ENCODE results near the gene CADPS. TPM values are rescaled to one million over a fixed set of nuclear protein-coding genes. Genes with fewer than 3 reads are reported as not detected.
A peak's percentile ranks its signal among the peaks of the same experiment; 100 is the strongest.

Gene CADPS
- total and polyA plus RNA-seq, 2 of the 4 experiments (the other 2 are of a cell fraction) = not detected

DNA sequence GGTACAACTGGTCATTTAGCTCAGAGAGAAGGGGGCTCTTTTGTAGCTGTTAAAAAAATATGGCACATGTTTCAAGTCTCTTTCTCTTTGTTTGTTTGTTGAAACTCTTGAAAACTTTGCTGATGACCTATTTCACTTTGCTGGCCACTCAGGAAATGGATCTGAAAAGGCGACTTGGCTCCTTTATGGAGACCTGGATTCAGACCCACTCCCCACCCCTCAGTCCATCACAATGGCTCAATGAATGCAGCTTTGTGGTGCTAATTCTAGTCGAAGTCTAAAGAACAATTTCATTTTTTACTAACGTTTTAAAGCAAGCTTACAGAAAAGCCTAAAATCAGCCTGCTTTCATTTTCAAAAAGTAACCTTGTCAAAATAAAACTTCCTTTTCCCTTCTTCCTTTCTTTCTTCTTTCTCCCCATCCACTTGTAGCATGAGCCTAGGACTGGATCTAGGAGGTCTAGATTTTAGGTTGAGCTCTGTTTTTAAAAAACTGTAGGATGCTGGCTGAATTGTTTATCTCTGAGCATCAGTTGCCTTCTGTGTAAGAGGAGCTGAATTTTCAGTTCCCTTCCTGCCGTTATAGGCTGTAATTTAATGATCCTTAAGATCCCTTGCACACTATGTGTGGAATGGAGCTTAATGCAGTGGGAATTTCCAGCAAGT lies 336.4 kb downstream of the CADPS start:
- in situ Hi-C loops (cut with MboI; ENCODE audit: low sequenced_read_pairs) = no loop called here
- dilution Hi-C loops (cut with HindIII; ENCODE audit: low sequenced_read_pairs, unreplicated experiment) = no loop called here
- no peak overlapping the region for H3K27ac ChIP-seq (ENCODE audit: insufficient read depth, low read length)
- H2AK5ac ChIP-seq (ENCODE audit: low read depth, low read length) = no peak overlapping the region
- BruUV-seq (replicated peaks) = no TSS peak
- POLR2A ChIA-PET (ENCODE audit: unreplicated experiment) = no interaction called here
- no peaks in the 10 kb centered on the region for H4K20me1 ChIP-seq (ENCODE audit: insufficient read depth, low read length)
- H3K9me3 ChIP-seq (ENCODE audit: control insufficient read depth, insufficient read depth, low read length) = no peaks in the 10 kb centered on the region
- WGBS, 2 experiments (ENCODE audit: extremely low coverage in 2 of 2, insufficient read length in 1 of 2) = 20% methylated on average over 2 of the region's 4 CpGs; no CpG with 5 or more reads in 1 of the 2 experiments
- H3K4me3 ChIP-seq (ENCODE audit: insufficient read depth, low read depth, low read length) = no peak overlapping the region
- CTCF ChIA-PET = no interaction called here
- H2BK5ac ChIP-seq (ENCODE audit: low read depth, low read length, poor library complexity, severe bottlenecking) = no peak overlapping the region
- H3K14ac ChIP-seq (replicated peaks; ENCODE audit: low read depth, low read length) = no peak overlapping the region
- DNase-seq (no peak), ATAC-seq (ENCODE audit: low read depth) (no peak)
- no peaks in the 10 kb centered on the region for H3K79me1 ChIP-seq (ENCODE audit: low read depth in 1 of 2, low read length in 2 of 2)
- H2BK120ac ChIP-seq (ENCODE audit: low read depth, low read length) = no peak overlapping the region
- H3K4me2 ChIP-seq (ENCODE audit: low read depth, low read length) = 0 out of 2 replicates have a peak overlapping the region, but pooled peaks have one; percentile 45
- no peak overlapping the region for H3K9ac ChIP-seq (ENCODE audit: low read depth, low read length)
- H3K4me1 ChIP-seq (ENCODE audit: control insufficient read depth, insufficient read depth, low read length) = no peaks in the 10 kb centered on the region
- no peak overlapping the region for H2AK9ac ChIP-seq (replicated peaks; ENCODE audit: low read depth, low read length, poor library complexity)
- H3K36me3 ChIP-seq (ENCODE audit: control insufficient read depth, insufficient read depth, low read length) = no peaks in the 10 kb centered on the region
- no peak overlapping the region for H3K23ac ChIP-seq (ENCODE audit: low read depth, low read length)
- intact Hi-C loops (cut with micrococcal nuclease) = no loop called here
- H3K27me3 ChIP-seq (ENCODE audit: control insufficient read depth, insufficient read depth, low read length) = peaks cover 4% of the 10 kb centered on the region; the same call in 1 of the 2 replicates
- TF ChIP-seq CHD1 (IDR thresholded peaks at IDR 0.05; ENCODE audit: low read depth, low read length) (no peak), CEBPB (IDR thresholded peaks at IDR 0.05; ENCODE audit: low read depth, low read length) (no peak), BHLHE40 (IDR thresholded peaks at IDR 0.05; ENCODE audit: low read depth, low read length) (no peak), FOS (IDR thresholded peaks at IDR 0.05; ENCODE audit: low read depth, low read length) (no peak), SMC3 (IDR thresholded peaks at IDR 0.05; ENCODE audit: low read depth, low read length) (no peak), POLR2A (IDR thresholded peaks at IDR 0.05; ENCODE audit: low read depth, low read length) (no peak), RFX5 (IDR thresholded peaks at IDR 0.05; ENCODE audit: low read depth, low read length) (no peak), MAFK (IDR thresholded peaks at IDR 0.05; ENCODE audit: low read depth, low read length) (no peak), RAD21 (IDR thresholded peaks at IDR 0.05; ENCODE audit: low read length) (no peak), MAZ (IDR thresholded peaks at IDR 0.05; ENCODE audit: borderline replicate concordance, low read depth, low read length) (no peak), NFE2L2 (IDR thresholded peaks at IDR 0.05; ENCODE audit: low read depth, low read length) (no peak)
- TF ChIP-seq, protein P1, sequence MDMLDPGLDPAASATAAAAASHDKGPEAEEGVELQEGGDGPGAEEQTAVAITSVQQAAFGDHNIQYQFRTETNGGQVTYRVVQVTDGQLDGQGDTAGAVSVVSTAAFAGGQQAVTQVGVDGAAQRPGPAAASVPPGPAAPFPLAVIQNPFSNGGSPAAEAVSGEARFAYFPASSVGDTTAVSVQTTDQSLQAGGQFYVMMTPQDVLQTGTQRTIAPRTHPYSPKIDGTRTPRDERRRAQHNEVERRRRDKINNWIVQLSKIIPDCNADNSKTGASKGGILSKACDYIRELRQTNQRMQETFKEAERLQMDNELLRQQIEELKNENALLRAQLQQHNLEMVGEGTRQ (IDR thresholded peaks at IDR 0.05; ENCODE audit: low read depth, low read length) = no peak
- TF ChIP-seq, protein P2, sequence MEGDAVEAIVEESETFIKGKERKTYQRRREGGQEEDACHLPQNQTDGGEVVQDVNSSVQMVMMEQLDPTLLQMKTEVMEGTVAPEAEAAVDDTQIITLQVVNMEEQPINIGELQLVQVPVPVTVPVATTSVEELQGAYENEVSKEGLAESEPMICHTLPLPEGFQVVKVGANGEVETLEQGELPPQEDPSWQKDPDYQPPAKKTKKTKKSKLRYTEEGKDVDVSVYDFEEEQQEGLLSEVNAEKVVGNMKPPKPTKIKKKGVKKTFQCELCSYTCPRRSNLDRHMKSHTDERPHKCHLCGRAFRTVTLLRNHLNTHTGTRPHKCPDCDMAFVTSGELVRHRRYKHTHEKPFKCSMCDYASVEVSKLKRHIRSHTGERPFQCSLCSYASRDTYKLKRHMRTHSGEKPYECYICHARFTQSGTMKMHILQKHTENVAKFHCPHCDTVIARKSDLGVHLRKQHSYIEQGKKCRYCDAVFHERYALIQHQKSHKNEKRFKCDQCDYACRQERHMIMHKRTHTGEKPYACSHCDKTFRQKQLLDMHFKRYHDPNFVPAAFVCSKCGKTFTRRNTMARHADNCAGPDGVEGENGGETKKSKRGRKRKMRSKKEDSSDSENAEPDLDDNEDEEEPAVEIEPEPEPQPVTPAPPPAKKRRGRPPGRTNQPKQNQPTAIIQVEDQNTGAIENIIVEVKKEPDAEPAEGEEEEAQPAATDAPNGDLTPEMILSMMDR (conservative IDR thresholded peaks at IDR 0.05; ENCODE audit: low read depth, low read length) = no peak
- no peak overlapping the region for H2BK15ac ChIP-seq (ENCODE audit: low read depth, low read length)
- H4K8ac ChIP-seq (ENCODE audit: low read depth in 2 of 2, low read length in 2 of 2) = no peak overlapping the region
- H3K4ac ChIP-seq (ENCODE audit: low read depth, low read length) = no peak overlapping the region
- no peak overlapping the region for H2AFZ ChIP-seq (replicated peaks; ENCODE audit: low read length, poor library complexity)
- H4K5ac ChIP-seq (ENCODE audit: low read depth, low read length) = no peak overlapping the region
- no peak overlapping the region for H3K18ac ChIP-seq (ENCODE audit: low read depth, low read length)
- H3K56ac ChIP-seq (ENCODE audit: extremely low read depth, insufficient read depth, low read length) = no peak overlapping the region
- no peaks in the 10 kb centered on the region for H3K9me1 ChIP-seq (ENCODE audit: insufficient read depth, low read length)
- no peak overlapping the region for H4K91ac ChIP-seq (ENCODE audit: insufficient read depth, low read depth, low read length)
- no peak overlapping the region for H2BK20ac ChIP-seq (ENCODE audit: low read depth, low read length)
